GM19468 (cell line): Measurements from ENCODE around the gene OPCML.

Experiments
- ATAC-seq: cut with Tn5 transposase; IDR thresholded peaks from one replicate; pipeline ENCODE4 v1.9.1; 2021; ENCODE audit warnings: mild to moderate bottlenecking, moderate library complexity, moderate number of reproducible peaks; ENCODE audit not compliant: unreplicated experiment; ENCODE audit errors: extremely low read depth

The OPCML gene

GRCh38 chr11:132977746-132978145, 554.6 kb downstream of the OPCML start:
- no peak for ATAC-seq

GRCh38 chr11:132977241-132977640, 555.1 kb downstream of the OPCML start:
- no peak for ATAC-seq

- ATAC-seq: no peak
Observed at GRCh38 chr11:132976115-132976514, 556.2 kb downstream of the OPCML start.

- no peak for ATAC-seq
Observed at GRCh38 chr11:132973686-132974085, 558.6 kb downstream of the OPCML start.

- ATAC-seq: no peak
Observed at GRCh38 chr11:132972565-132972964, 559.7 kb downstream of the OPCML start.

GRCh38 chr11:132971351-132971750, 561.0 kb downstream of the OPCML start:
- ATAC-seq: no peak

- no peak for ATAC-seq
Observed at GRCh38 chr11:132969892-132970291, 562.4 kb downstream of the OPCML start.

GRCh38 chr11:132962041-132962440, 570.3 kb downstream of the OPCML start:
- no peak for ATAC-seq

- no peak for ATAC-seq
Observed at GRCh38 chr11:132961453-132961852, 570.8 kb downstream of the OPCML start.

- ATAC-seq: no peak
Observed at GRCh38 chr11:132960273-132961078, 571.8 kb downstream of the OPCML start.

GRCh38 chr11:132959693-132960092, 572.6 kb downstream of the OPCML start:
- ATAC-seq: no peak

GRCh38 chr11:132957881-132958280, 574.4 kb downstream of the OPCML start:
- ATAC-seq: no peak

- no peak for ATAC-seq
Observed at GRCh38 chr11:132948252-132948651, 584.0 kb downstream of the OPCML start.

- ATAC-seq: no peak
Observed at GRCh38 chr11:132944569-132944944, 587.7 kb downstream of the OPCML start.

- ATAC-seq: no peak
Observed at GRCh38 chr11:132943706-132944568, 588.4 kb downstream of the OPCML start.

GRCh38 chr11:132943357-132943705, 589.0 kb downstream of the OPCML start:
- no peak for ATAC-seq

- ATAC-seq: no peak
Observed at GRCh38 chr11:132942611-132943356, 589.5 kb downstream of the OPCML start.

- no peak for ATAC-seq
Observed at GRCh38 chr11:132941761-132942160, 590.5 kb downstream of the OPCML start.

GRCh38 chr11:132941024-132941646, 591.2 kb downstream of the OPCML start:
- no peak for ATAC-seq

GRCh38 chr11:132937016-132937415, 595.3 kb downstream of the OPCML start:
- no peak for ATAC-seq
